ENCODE results near the gene CLDN5.

- TF ChIP-seq POLR2A (IDR thresholded peaks at IDR 0.05; ENCODE audit: low read depth, low read length) (no peak), POLR2AphosphoS5 (IDR thresholded peaks at IDR 0.05; ENCODE audit: low read depth, low read length) (no peak), POU2F2 (IDR thresholded peaks at IDR 0.05; ENCODE audit: low read depth, low read length) (no peak)
These were observed 44.0 kb downstream of the CLDN5 start for GRCh38 chr22:19480173-19480568.
